A673 (cell line): ENCODE data around the gene TNFRSF25.

Experiments used
- EZH2 ChIP-seq: fragments of 200-600 bp; sonication (generic); IDR thresholded peaks from 2 replicates; pipeline ENCODE4 v1.6.1; 2017; ENCODE audit warnings: borderline replicate concordance, low read depth, mild to moderate bottlenecking, mixed read lengths, antibody characterized with exemption, low read length; ENCODE audit not compliant: poor library complexity, severe bottlenecking
- TF ChIP-seq, protein P1 (sequence below): fragments of 300-800, 200-600 bp; sonication (generic); conservative IDR thresholded peaks from 2 replicates; pipeline ENCODE4 v1.5.1; 2017; ENCODE audit warnings: low read depth, mild to moderate bottlenecking, antibody characterized with exemption, low read length, moderate library complexity, mixed read lengths

DNA sequence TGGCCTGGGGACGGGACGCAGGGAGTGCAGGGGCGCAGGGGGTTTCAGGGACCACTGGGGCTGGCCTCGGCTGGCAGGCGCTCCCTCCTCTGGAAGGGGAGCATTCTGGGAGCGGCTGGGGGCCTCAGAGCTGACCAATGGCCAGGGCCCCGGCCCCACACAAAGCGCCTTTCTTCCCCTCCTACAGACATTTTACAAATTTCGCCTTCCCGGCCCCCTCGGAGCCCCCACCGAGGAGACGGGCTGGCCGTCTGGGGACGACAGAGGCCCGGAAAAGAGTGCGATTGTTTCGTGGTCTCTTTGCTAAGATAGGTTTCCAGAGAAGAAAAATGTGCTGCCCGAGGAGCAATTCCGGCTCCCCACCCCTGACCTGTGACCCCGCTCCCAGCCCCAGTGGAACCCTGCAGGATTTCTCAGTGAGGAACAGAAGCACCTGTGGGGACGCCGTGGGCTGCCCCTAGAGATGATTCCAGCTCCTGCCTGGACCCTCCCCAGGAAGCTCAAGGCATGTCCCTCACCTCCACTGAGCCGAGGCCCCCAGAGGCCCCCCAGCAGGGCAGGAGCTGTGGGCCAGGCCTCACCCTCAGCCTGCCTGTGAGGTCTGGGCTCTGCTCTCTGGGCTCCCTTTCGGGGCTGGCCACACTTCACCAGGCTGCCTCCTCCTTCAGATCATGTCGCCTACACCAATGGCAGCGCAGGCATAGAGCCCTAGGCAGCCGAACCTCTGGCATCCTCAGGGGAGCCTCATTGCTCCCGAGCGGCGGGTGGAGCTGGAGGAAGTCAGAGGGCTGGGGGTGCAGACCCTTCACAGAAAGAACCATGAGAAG, 40.5 kb upstream of the TNFRSF25 start:
- TF ChIP-seq EZH2: no peak
- TF ChIP-seq, protein P1, sequence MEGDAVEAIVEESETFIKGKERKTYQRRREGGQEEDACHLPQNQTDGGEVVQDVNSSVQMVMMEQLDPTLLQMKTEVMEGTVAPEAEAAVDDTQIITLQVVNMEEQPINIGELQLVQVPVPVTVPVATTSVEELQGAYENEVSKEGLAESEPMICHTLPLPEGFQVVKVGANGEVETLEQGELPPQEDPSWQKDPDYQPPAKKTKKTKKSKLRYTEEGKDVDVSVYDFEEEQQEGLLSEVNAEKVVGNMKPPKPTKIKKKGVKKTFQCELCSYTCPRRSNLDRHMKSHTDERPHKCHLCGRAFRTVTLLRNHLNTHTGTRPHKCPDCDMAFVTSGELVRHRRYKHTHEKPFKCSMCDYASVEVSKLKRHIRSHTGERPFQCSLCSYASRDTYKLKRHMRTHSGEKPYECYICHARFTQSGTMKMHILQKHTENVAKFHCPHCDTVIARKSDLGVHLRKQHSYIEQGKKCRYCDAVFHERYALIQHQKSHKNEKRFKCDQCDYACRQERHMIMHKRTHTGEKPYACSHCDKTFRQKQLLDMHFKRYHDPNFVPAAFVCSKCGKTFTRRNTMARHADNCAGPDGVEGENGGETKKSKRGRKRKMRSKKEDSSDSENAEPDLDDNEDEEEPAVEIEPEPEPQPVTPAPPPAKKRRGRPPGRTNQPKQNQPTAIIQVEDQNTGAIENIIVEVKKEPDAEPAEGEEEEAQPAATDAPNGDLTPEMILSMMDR: no peak
